Body of pancreas (tissue), 4 donors: ENCODE data around the gene NGEF. TPM values are rescaled to one million over a fixed set of nuclear protein-coding genes. Genes with fewer than 3 reads are reported as not detected.

Source experiments
- ATAC-seq: fragments of 150-250 bp; one replicate; pipeline ENCODE4 v1.9.1; 2016
- DNase-seq, 4 donors: peaks; one replicate each; pipeline ENCODE4 v3.0.0-alpha.2; 2019
- H3K27ac ChIP-seq, 4 donors: fragments of 200-600 bp; sonication (generic); 1 replicate in 3 of 4; 2 replicates in 1 of 4; pipeline versions ENCODE4 v1.5.1 to v1.6.1; 2016 to 2019; ENCODE audit warnings: mild to moderate bottlenecking in 1 of 4, mixed read lengths in 1 of 4, moderate library complexity in 1 of 4
- H3K27me3 ChIP-seq, 2 donors: fragments of 200-600 bp; sonication (generic); one replicate each; pipeline ENCODE4 v1.6.0; 2016; ENCODE audit warnings: mild to moderate bottlenecking in 1 of 2
- H3K36me3 ChIP-seq, 2 donors: fragments of 200-600 bp; sonication (generic); replicated peaks in 1 of 2; 2 replicates each; pipeline ENCODE4 v1.5.1; 2016; ENCODE audit warnings: low read depth in 2 of 2; ENCODE audit not compliant: insufficient read depth in 1 of 2
- H3K4me1 ChIP-seq: fragments of 200-600 bp; sonication (generic); one replicate; pipeline ENCODE4 v1.6.0; 2016
- H3K4me3 ChIP-seq, 2 donors: fragments of 200-600 bp; sonication (generic); 1 replicate in 1 of 2; 2 replicates in 1 of 2; pipeline ENCODE4 v1.5.1; 2016 to 2019
- H3K9me3 ChIP-seq, 3 donors: fragments of 200-600 bp; sonication (generic); 1 replicate in 2 of 3; 2 replicates in 1 of 3; pipeline ENCODE4 v1.5.1; 2016
- CTCF ChIP-seq, 7 experiments: fragments of 450-650 bp in 4 of 7; fragments of 200-600 bp in 3 of 7; sonication (generic) in 3 of 7; IDR thresholded peaks; one replicate each; pipeline ENCODE4 v1.5.1; 2016 to 2019; ENCODE audit warnings: antibody characterized with exemption in 7 of 7
- POLR2A ChIP-seq, 3 donors: fragments of 450-650 bp; IDR thresholded peaks; one replicate each; pipeline ENCODE4 v1.6.1; 2016; ENCODE audit warnings: antibody characterized with exemption in 3 of 3, mild to moderate bottlenecking in 2 of 3
- WGBS, 2 donors: methylation state at CpG; one replicate each; pipeline ENCODE4 v1.1.5; 2017; 5-methylcytosine and 5-hydroxymethylcytosine counted together
- intact Hi-C: fragments of 100-400 bp; cut with DNase I; formaldehyde crosslinking; loops from one replicate; pipeline ENCODE4 v1.15.1; 2023
- total RNA-seq, 2 donors: library from RNA; depleted of rRNA; stranded (reverse); fragments of >200 nt; gene quantifications; one replicate each; pipeline ENCODE4 v1.1.0, GENCODE V29; 2016

NGEF gene
- total RNA-seq, 2 donors from 2014 or later = 4.9 to 7.0 TPM

- Histone ChIP-seq H3K36me3 (no peaks in the 10 kb centered on the region), H3K27ac (no peak overlapping the region), H3K4me3 (no peak overlapping the region), H3K4me1 (peaks cover 19% of the 10 kb centered on the region), H3K27me3 (no peaks in the 10 kb centered on the region), H3K9me3 (no peaks in the 10 kb centered on the region)
- DNase-seq (no peak), ATAC-seq (no peak)
- 87 to 92% methylated on average over 5 of the region's 5 CpGs for WGBS, 2 donors
- TF ChIP-seq POLR2A (IDR thresholded peaks at IDR 0.05) = no peak
- TF ChIP-seq CTCF (IDR thresholded peaks at IDR 0.05) = no peak
- intact Hi-C loops = loop anchor here (10.0 kb wide), 1 partner anchor 145 kb away; the partner anchor contains the start of gene NEU2
Measured at GRCh38 chr2:232889876-232890401, 123.1 kb downstream of the NGEF start.

GRCh38 chr2:232888839-232889529, 124.1 kb downstream of the NGEF start:
- Histone ChIP-seq H3K4me1 (peaks cover 18% of the 10 kb centered on the region), H3K4me3 (no peak overlapping the region), H3K9me3 (no peaks in the 10 kb centered on the region), H3K36me3 (no peaks in the 10 kb centered on the region), H3K27me3 (no peaks in the 10 kb centered on the region), H3K27ac (no peak overlapping the region)
- DNase-seq = no peak
- no peak for TF ChIP-seq POLR2A (IDR thresholded peaks at IDR 0.05)
- no peak for TF ChIP-seq CTCF (IDR thresholded peaks at IDR 0.05)
- intact Hi-C loops = loop anchor here (10.0 kb wide), 1 partner anchor 146 kb away; the partner anchor contains the start of gene NEU2
- WGBS, 2 donors = 81 to 83% methylated on average over 14 of the region's 14 CpGs
- ATAC-seq = no peak

- DNase-seq = peak in 1 of 4 donors; percentile 2
- H3K36me3 ChIP-seq = no peaks in the 10 kb centered on the region
- WGBS, 2 donors = 80 to 86% methylated on average over 20 to 21 of the region's 21 CpGs
- no peak overlapping the region for H3K27ac ChIP-seq
- H3K9me3 ChIP-seq = no peaks in the 10 kb centered on the region
- no peak for TF ChIP-seq POLR2A (IDR thresholded peaks at IDR 0.05)
- no peak for TF ChIP-seq CTCF (IDR thresholded peaks at IDR 0.05)
- H3K4me1 ChIP-seq = peaks cover 18% of the 10 kb centered on the region
- H3K27me3 ChIP-seq = no peaks in the 10 kb centered on the region
- intact Hi-C loops = loop anchor here (10.0 kb wide), 1 partner anchor 147 kb away; the partner anchor contains the start of gene NEU2
- ATAC-seq = no peak
- H3K4me3 ChIP-seq = no peak overlapping the region
Measured at GRCh38 chr2:232888099-232888836, 124.8 kb downstream of the NGEF start.

- no peak for TF ChIP-seq CTCF (IDR thresholded peaks at IDR 0.05)
- TF ChIP-seq POLR2A (IDR thresholded peaks at IDR 0.05) = no peak
- no peaks in the 10 kb centered on the region for H3K36me3 ChIP-seq
- ATAC-seq = no peak
Measured at GRCh38 chr2:232887171-232887850, 125.7 kb downstream of the NGEF start.

More at GRCh38 chr2:232887171-232887850, 125.7 kb downstream of the NGEF start:
- Histone ChIP-seq H3K27me3 (no peaks in the 10 kb centered on the region), H3K4me3 (no peak overlapping the region), H3K9me3 (no peaks in the 10 kb centered on the region), H3K4me1 (peaks cover 18% of the 10 kb centered on the region), H3K27ac (no peak overlapping the region)
- intact Hi-C loops = loop anchor here (10.0 kb wide), 1 partner anchor 147 kb away; the partner anchor contains the start of gene NEU2
- 79 to 84% methylated on average over 15 of the region's 15 CpGs for WGBS, 2 donors
- peak in 1 of 4 donors; percentile 4 for DNase-seq
